Measurements from ENCODE around the gene PRR30.

PRR30 gene

DNA sequence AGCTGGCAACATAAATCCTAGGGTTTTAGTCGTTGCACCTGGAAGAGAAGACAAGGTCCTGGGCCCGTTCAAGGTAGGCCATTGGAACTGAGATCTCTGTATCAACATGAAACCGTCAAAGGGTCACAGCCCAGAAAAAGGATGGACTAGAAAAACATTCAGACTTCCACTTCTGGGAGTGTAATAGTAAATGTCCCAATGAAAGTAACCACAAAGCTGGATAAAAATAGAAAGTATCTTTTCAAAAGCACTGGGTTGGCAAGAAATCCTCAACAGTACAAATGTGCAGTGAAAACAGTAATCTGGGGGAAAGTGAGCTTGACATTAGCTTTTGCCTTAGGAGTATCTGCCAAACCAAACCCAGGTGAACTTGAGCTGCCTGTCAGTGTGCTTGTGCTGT, 33.2 kb downstream of the PRR30 start:
- Histone ChIP-seq H2AFZ (ENCODE audit: insufficient read depth, low read length, poor library complexity) (no peak overlapping the region), H4K91ac (ENCODE audit: low read depth, low read length) (no peak overlapping the region), H2BK120ac (ENCODE audit: insufficient read depth, low read length, poor library complexity) (no peak overlapping the region), H3K23ac (ENCODE audit: low read length) (no peak overlapping the region), H3K4ac (ENCODE audit: low read depth, low read length) (no peak overlapping the region), H3K27me3 (ENCODE audit: insufficient read depth, low read length) (no peaks in the 10 kb centered on the region), H3K79me1 (ENCODE audit: low read length) (no peaks in the 10 kb centered on the region), H4K8ac (ENCODE audit: low read depth, low read length) (no peak overlapping the region), H2BK5ac (ENCODE audit: low read depth, low read length, poor library complexity) (no peak overlapping the region), H3K14ac (ENCODE audit: low read length) (no peak overlapping the region), H3K36me3 (ENCODE audit: control insufficient read depth in 1 of 2, insufficient read depth in 2 of 2, low read length in 2 of 2) (no peaks in the 10 kb centered on the region), H3K4me3 (ENCODE audit: low read depth, low read length) (no peak overlapping the region), H2BK12ac (ENCODE audit: low read length) (no peak overlapping the region), H3K4me1 (ENCODE audit: control insufficient read depth in 1 of 2, insufficient read depth in 2 of 2, low read length in 2 of 2) (no peaks in the 10 kb centered on the region), H2AK5ac (ENCODE audit: low read length) (no peak overlapping the region), H3K9me3 (ENCODE audit: insufficient read depth, low read depth, low read length) (no peaks in the 10 kb centered on the region), H3K18ac (ENCODE audit: low read length) (no peak overlapping the region), H3K79me2 (ENCODE audit: control insufficient read depth, insufficient read depth, low read length, poor library complexity) (no peaks in the 10 kb centered on the region), H3K9ac (ENCODE audit: low read length) (no peak overlapping the region), H4K12ac (ENCODE audit: low read depth, low read length) (no peak overlapping the region), H3K4me2 (ENCODE audit: low read length) (no peak overlapping the region), H3K27ac (ENCODE audit: low read depth, low read length) (no peak overlapping the region)
- WGBS (ENCODE audit: extremely low coverage, insufficient coverage, insufficient read length): no CpG with 5 or more reads among the region's 3 CpGs
- DNase-seq: no peak

DNA sequence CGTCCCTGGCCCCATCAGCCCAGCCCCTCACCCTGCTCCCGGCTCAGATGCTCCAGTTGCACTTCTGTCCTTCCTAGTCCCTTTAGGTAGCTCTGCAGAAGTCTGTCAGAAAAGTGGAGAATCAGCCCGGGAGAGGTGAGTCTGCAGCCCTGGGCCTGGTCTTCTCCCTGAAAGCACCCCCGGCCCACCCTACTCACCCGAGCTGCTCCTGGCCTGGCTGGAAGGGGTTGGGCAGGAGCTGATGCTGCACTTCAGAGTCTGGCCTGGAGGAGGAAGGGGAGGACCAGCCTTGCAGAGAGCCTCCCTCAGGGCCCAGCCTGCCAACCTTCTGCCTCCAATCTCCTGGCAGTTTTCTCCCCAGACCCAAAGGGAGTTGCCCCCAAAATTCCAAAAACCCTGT, 36.9 kb downstream of the PRR30 start:
- no peak for DNase-seq
- no peak overlapping the region for H4K91ac ChIP-seq (ENCODE audit: low read depth, low read length)
- no peak overlapping the region for H3K27ac ChIP-seq (ENCODE audit: low read depth, low read length)
- no peak overlapping the region for H2AK5ac ChIP-seq (ENCODE audit: low read length)
- H3K36me3 ChIP-seq (ENCODE audit: control insufficient read depth in 1 of 2, insufficient read depth in 2 of 2, low read length in 2 of 2): no peaks in the 10 kb centered on the region
- no peak overlapping the region for H3K23ac ChIP-seq (ENCODE audit: low read length)
- no peak overlapping the region for H3K14ac ChIP-seq (ENCODE audit: low read length)
- no peaks in the 10 kb centered on the region for H3K9me3 ChIP-seq (ENCODE audit: insufficient read depth, low read depth, low read length)
- no peak overlapping the region for H3K18ac ChIP-seq (ENCODE audit: low read length)
- H3K9ac ChIP-seq (ENCODE audit: low read length): no peak overlapping the region
- H3K79me2 ChIP-seq (ENCODE audit: control insufficient read depth, insufficient read depth, low read length, poor library complexity): no peaks in the 10 kb centered on the region
- no peak overlapping the region for H2AFZ ChIP-seq (ENCODE audit: insufficient read depth, low read length, poor library complexity)
- H3K27me3 ChIP-seq (ENCODE audit: insufficient read depth, low read length): no peaks in the 10 kb centered on the region
- no peak overlapping the region for H3K4ac ChIP-seq (ENCODE audit: low read depth, low read length)
- no peak overlapping the region for H2BK120ac ChIP-seq (ENCODE audit: insufficient read depth, low read length, poor library complexity)
- H3K4me3 ChIP-seq (ENCODE audit: low read depth, low read length): no peak overlapping the region
- H2BK5ac ChIP-seq (ENCODE audit: low read depth, low read length, poor library complexity): no peak overlapping the region
- H3K4me2 ChIP-seq (ENCODE audit: low read length): no peak overlapping the region
- peaks cover 1% of the 10 kb centered on the region for H3K79me1 ChIP-seq (ENCODE audit: low read length)
- no peak overlapping the region for H2BK12ac ChIP-seq (ENCODE audit: low read length)
- no peaks in the 10 kb centered on the region for H3K4me1 ChIP-seq (ENCODE audit: control insufficient read depth in 1 of 2, insufficient read depth in 2 of 2, low read length in 2 of 2)
- H4K12ac ChIP-seq (ENCODE audit: low read depth, low read length): no peak overlapping the region
- no CpG with 5 or more reads among the region's 5 CpGs for WGBS (ENCODE audit: extremely low coverage, insufficient coverage, insufficient read length)
- H4K8ac ChIP-seq (ENCODE audit: low read depth, low read length): no peak overlapping the region

DNA sequence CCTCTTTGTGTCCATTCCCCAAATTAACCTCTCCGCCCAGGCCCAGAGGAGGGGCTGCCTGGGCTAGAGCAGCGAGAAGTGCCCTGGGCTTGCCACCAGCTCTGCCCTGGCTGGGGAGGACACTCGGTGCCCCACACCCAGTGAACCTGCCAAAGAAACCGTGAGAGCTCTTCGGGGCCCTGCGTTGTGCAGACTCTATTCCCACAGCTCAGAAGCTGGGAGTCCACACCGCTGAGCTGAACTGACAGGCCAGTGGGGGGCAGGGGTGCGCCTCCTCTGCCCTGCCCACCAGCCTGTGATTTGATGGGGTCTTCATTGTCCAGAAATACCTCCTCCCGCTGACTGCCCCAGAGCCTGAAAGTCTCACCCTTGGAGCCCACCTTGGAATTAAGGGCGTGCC, 39.2 kb downstream of the PRR30 start:
- Histone ChIP-seq H3K9ac (ENCODE audit: low read length) (no peak overlapping the region), H2AK5ac (ENCODE audit: low read length) (no peak overlapping the region), H3K4ac (ENCODE audit: low read depth, low read length) (no peak overlapping the region), H4K8ac (ENCODE audit: low read depth, low read length) (no peak overlapping the region), H3K18ac (ENCODE audit: low read length) (no peak overlapping the region), H3K4me1 (ENCODE audit: control insufficient read depth in 1 of 2, insufficient read depth in 2 of 2, low read length in 2 of 2) (peaks cover 4% of the 10 kb centered on the region in 2 experiments), H2BK120ac (ENCODE audit: insufficient read depth, low read length, poor library complexity) (no peak overlapping the region), H3K4me3 (ENCODE audit: low read depth, low read length) (no peak overlapping the region), H3K27ac (ENCODE audit: low read depth, low read length) (no peak overlapping the region), H3K9me3 (ENCODE audit: insufficient read depth, low read depth, low read length) (no peaks in the 10 kb centered on the region), H3K27me3 (ENCODE audit: insufficient read depth, low read length) (no peaks in the 10 kb centered on the region), H3K14ac (ENCODE audit: low read length) (no peak overlapping the region), H3K79me1 (ENCODE audit: low read length) (peaks cover 7% of the 10 kb centered on the region), H3K79me2 (ENCODE audit: control insufficient read depth, insufficient read depth, low read length, poor library complexity) (no peaks in the 10 kb centered on the region), H4K12ac (ENCODE audit: low read depth, low read length) (no peak overlapping the region), H2BK12ac (ENCODE audit: low read length) (no peak overlapping the region), H3K36me3 (ENCODE audit: control insufficient read depth in 1 of 2, insufficient read depth in 2 of 2, low read length in 2 of 2) (no peaks in the 10 kb centered on the region), H4K91ac (ENCODE audit: low read depth, low read length) (no peak overlapping the region), H3K4me2 (ENCODE audit: low read length) (no peak overlapping the region), H2BK5ac (ENCODE audit: low read depth, low read length, poor library complexity) (no peak overlapping the region), H2AFZ (ENCODE audit: insufficient read depth, low read length, poor library complexity) (no peak overlapping the region), H3K23ac (ENCODE audit: low read length) (no peak overlapping the region)
- DNase-seq: no peak
- WGBS (ENCODE audit: extremely low coverage, insufficient coverage, insufficient read length): no CpG with 5 or more reads among the region's 10 CpGs

DNA sequence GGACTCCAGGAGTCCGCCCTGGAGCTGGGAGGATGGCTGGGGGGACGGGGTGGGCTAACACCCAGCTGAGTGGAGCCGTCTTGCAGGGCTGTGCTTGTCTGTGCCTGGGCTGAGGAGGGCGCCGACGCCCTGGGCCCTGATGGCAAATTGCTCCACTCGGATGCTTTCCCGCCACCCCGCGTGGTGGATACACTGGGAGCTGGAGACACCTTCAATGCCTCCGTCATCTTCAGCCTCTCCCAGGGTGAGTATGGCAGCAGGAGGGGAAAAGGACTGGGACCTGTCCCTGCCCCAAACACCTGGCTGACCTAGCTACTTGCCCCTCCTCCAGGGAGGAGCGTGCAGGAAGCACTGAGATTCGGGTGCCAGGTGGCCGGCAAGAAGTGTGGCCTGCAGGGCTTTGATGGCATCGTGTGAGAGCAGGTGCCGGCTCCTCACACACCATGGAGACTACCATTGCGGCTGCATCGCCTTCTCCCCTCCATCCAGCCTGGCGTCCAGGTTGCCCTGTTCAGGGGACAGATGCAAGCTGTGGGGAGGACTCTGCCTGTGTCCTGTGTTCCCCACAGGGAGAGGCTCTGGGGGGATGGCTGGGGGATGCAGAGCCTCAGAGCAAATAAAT, 39.8 kb downstream of the PRR30 start:
- Histone ChIP-seq H3K4me3 (ENCODE audit: low read depth, low read length) (no peak overlapping the region), H3K23ac (ENCODE audit: low read length) (no peak overlapping the region), H3K79me1 (ENCODE audit: low read length) (peaks cover 7% of the 10 kb centered on the region), H2AK5ac (ENCODE audit: low read length) (no peak overlapping the region), H3K27me3 (ENCODE audit: insufficient read depth, low read length) (no peaks in the 10 kb centered on the region), H4K91ac (ENCODE audit: low read depth, low read length) (no peak overlapping the region), H3K4me1 (ENCODE audit: control insufficient read depth in 1 of 2, insufficient read depth in 2 of 2, low read length in 2 of 2) (peaks cover 4% of the 10 kb centered on the region in 2 experiments), H3K36me3 (ENCODE audit: control insufficient read depth in 1 of 2, insufficient read depth in 2 of 2, low read length in 2 of 2) (no peaks in the 10 kb centered on the region), H3K4me2 (ENCODE audit: low read length) (no peak overlapping the region), H4K8ac (ENCODE audit: low read depth, low read length) (no peak overlapping the region), H3K79me2 (ENCODE audit: control insufficient read depth, insufficient read depth, low read length, poor library complexity) (no peaks in the 10 kb centered on the region), H4K12ac (ENCODE audit: low read depth, low read length) (no peak overlapping the region), H2BK12ac (ENCODE audit: low read length) (no peak overlapping the region), H3K9ac (ENCODE audit: low read length) (no peak overlapping the region), H3K4ac (ENCODE audit: low read depth, low read length) (no peak overlapping the region), H2BK5ac (ENCODE audit: low read depth, low read length, poor library complexity) (no peak overlapping the region), H2BK120ac (ENCODE audit: insufficient read depth, low read length, poor library complexity) (no peak overlapping the region), H3K14ac (ENCODE audit: low read length) (no peak overlapping the region), H3K27ac (ENCODE audit: low read depth, low read length) (no peak overlapping the region), H2AFZ (ENCODE audit: insufficient read depth, low read length, poor library complexity) (no peak overlapping the region), H3K18ac (ENCODE audit: low read length) (no peak overlapping the region), H3K9me3 (ENCODE audit: insufficient read depth, low read depth, low read length) (no peaks in the 10 kb centered on the region)
- no peak for DNase-seq
- no CpG with 5 or more reads among the region's 19 CpGs for WGBS (ENCODE audit: extremely low coverage, insufficient coverage, insufficient read length)
